OCI-LY7 (cell line): ENCODE measurements around the gene CUX1.

Experiments used
- CTCF ChIP-seq: fragments of 200-600 bp; sonication (generic); conservative IDR thresholded peaks from 2 replicates; pipeline ENCODE4 v1.5.1; 2014; ENCODE audit warnings: mild to moderate bottlenecking, antibody characterized with exemption, low read length, moderate library complexity, mixed read lengths
- EZH2phosphoT487 ChIP-seq: fragments of 200-600 bp; sonication (generic); IDR thresholded peaks from 2 replicates; pipeline ENCODE4 v1.6.1; 2018; ENCODE audit warnings: low read depth, borderline replicate concordance, mild to moderate bottlenecking, mixed run types, antibody characterized with exemption, low read length, moderate library complexity, mixed read lengths

GRCh38 chr7:102049765-102050164 is 232.3 kb downstream of the CUX1 start:
- TF ChIP-seq CTCF (no peak), EZH2phosphoT487 (no peak)
